GM19452 (cell line): ENCODE measurements around the gene WBP2.
A peak's percentile ranks its signal among the peaks of the same experiment; 100 is the strongest.
"Not testable (repeated sequence)": the region's sequence is repeated elsewhere in the genome, so short reads cannot be mapped to it uniquely, and the experiment has no call there.

Experiments used
- ATAC-seq: cut with Tn5 transposase; IDR thresholded peaks from one replicate; pipeline ENCODE4 v1.9.1; 2021; ENCODE audit not compliant: unreplicated experiment

Gene WBP2

GRCh38 chr17:75869282-75870141 lies 14.4 kb upstream of the WBP2 start:
- ATAC-seq: no peak

- not testable (repeated sequence) for ATAC-seq
Measured at GRCh38 chr17:75868730-75869281, 13.7 kb upstream of the WBP2 start.

- not testable (repeated sequence) for ATAC-seq
Measured at GRCh38 chr17:75865404-75866188, 10.5 kb upstream of the WBP2 start.

GRCh38 chr17:75864887-75865286 lies 9.8 kb upstream of the WBP2 start:
- ATAC-seq: peak; percentile 22

GRCh38 chr17:75864448-75864871 lies 9.3 kb upstream of the WBP2 start:
- ATAC-seq: peak; percentile 74

GRCh38 chr17:75861927-75862317 lies 6.8 kb upstream of the WBP2 start:
- no peak for ATAC-seq

GRCh38 chr17:75859358-75859757 lies 4.2 kb upstream of the WBP2 start:
- not testable (repeated sequence) for ATAC-seq

- ATAC-seq: peak; percentile 27
Measured at GRCh38 chr17:75856062-75856756, 1.1 kb upstream of the WBP2 start.

- no peak for ATAC-seq
Measured at GRCh38 chr17:75854881-75855309, 240 bp downstream of the WBP2 start.

- no peak for ATAC-seq
Measured at GRCh38 chr17:75854101-75854748, 910 bp downstream of the WBP2 start.

GRCh38 chr17:75853433-75853832 lies 1.7 kb downstream of the WBP2 start:
- no peak for ATAC-seq

GRCh38 chr17:75851693-75851991 lies 3.5 kb downstream of the WBP2 start:
- not testable (repeated sequence) for ATAC-seq

GRCh38 chr17:75850928-75851692 lies 4.0 kb downstream of the WBP2 start:
- ATAC-seq: no peak

GRCh38 chr17:75849724-75850123 lies 5.4 kb downstream of the WBP2 start:
- no peak for ATAC-seq

GRCh38 chr17:75849279-75849646 lies 5.9 kb downstream of the WBP2 start:
- no peak for ATAC-seq

GRCh38 chr17:75848523-75849278 lies 6.4 kb downstream of the WBP2 start:
- ATAC-seq: no peak

- ATAC-seq: no peak
Measured at GRCh38 chr17:75847614-75848522, 7.3 kb downstream of the WBP2 start.
